Activated CD4-positive, alpha-beta T cell treated with anti-CD3 and anti-CD28 coated beads for 36 hours (primary cell): ENCODE data around the gene OGFOD1. TPM values are rescaled to one million over a fixed set of nuclear protein-coding genes. Genes with fewer than 3 reads are reported as not detected.
A peak's percentile ranks its signal among the peaks of the same experiment; 100 is the strongest.

Source experiments
- ATAC-seq: fragments of 200-7000 bp; cut with Tn5 transposase; one replicate; pipeline ENCODE4 v1.10.0; 2021; ENCODE audit warnings: mild to moderate bottlenecking, moderate library complexity
- CTCF ChIA-PET: fragments of 350-600 bp; sonication (Branson Sonifier 250); formaldehyde crosslinking; loops from one replicate; lab custom pipeline; 2021; ENCODE audit warnings: antibody characterized with exemption; lab: Charles Lee
- POLR2A ChIA-PET: fragments of 350-600 bp; sonication (Branson Sonifier 250); formaldehyde crosslinking; loops from one replicate; lab custom pipeline; 2021; ENCODE audit warnings: antibody characterized with exemption, inconsistent platforms; lab: Charles Lee
- DNase-seq: peaks from one replicate; pipeline ENCODE4 v3.0.0-alpha.2; 2020
- H3K27ac Mint-ChIP-seq: one replicate; pipeline ENCODE4 v1.8.0; 2021; ENCODE audit warnings: mixed read lengths
- H3K27me3 Mint-ChIP-seq: one replicate; pipeline ENCODE4 v1.8.0; 2021; ENCODE audit warnings: mixed read lengths
- H3K36me3 Mint-ChIP-seq: one replicate; pipeline ENCODE4 v1.8.0; 2021; ENCODE audit warnings: low read depth, mixed read lengths
- H3K4me1 Mint-ChIP-seq: one replicate; pipeline ENCODE4 v1.8.0; 2021; ENCODE audit warnings: mixed read lengths
- H3K4me3 Mint-ChIP-seq: one replicate; pipeline ENCODE4 v1.8.0; 2021; ENCODE audit warnings: mild to moderate bottlenecking, moderate library complexity, mixed read lengths
- H3K9me3 Mint-ChIP-seq: one replicate; pipeline ENCODE4 v1.8.0; 2021; ENCODE audit warnings: low read depth, mixed read lengths
- intact Hi-C, 2 experiments: fragments of 100-400 bp; cut with DNase I in 1 of 2; cut with micrococcal nuclease in 1 of 2; formaldehyde crosslinking; loops; one replicate each; pipeline versions ENCODE4 v1.14.2 to v1.15.1; 2022 to 2024; cut with DNase I, micrococcal nuclease
- total RNA-seq, 2 experiments: library from RNA; stranded (reverse); gene quantifications; one replicate each; pipeline ENCODE4 v1.2.3, GENCODE V29; 2021

The OGFOD1 gene
- total RNA-seq, 2 experiments from 2014 or later, result 56.2 to 64.1 TPM

GRCh38 chr16:56510544-56510943, 59.2 kb downstream of the OGFOD1 start:
- Mint-ChIP-seq H3K9me3 (no peaks in the 10 kb centered on the region), H3K4me1 (peaks cover 16% of the 10 kb centered on the region), H3K27me3 (no peaks in the 10 kb centered on the region), H3K36me3 (peaks cover 10% of the 10 kb centered on the region), H3K27ac (no peak overlapping the region), H3K4me3 (no peak overlapping the region)
- ATAC-seq, result no peak
- CTCF ChIA-PET, result interaction anchor here (0.7 to 1.9 kb wide), 3 partner anchors 17 to 192 kb away, joined by 3 to 5 read pairs (median 3); no protein-coding TSS in a partner anchor
- intact Hi-C loops, result no loop called here
- no peak for DNase-seq
- POLR2A ChIA-PET, result no interaction called here

GRCh38 chr16:56512025-56512424, 60.7 kb downstream of the OGFOD1 start:
- POLR2A ChIA-PET, result no interaction called here
- no peaks in the 10 kb centered on the region for H3K9me3 Mint-ChIP-seq
- H3K4me1 Mint-ChIP-seq, result peaks cover 21% of the 10 kb centered on the region
- no peak overlapping the region for H3K4me3 Mint-ChIP-seq
- H3K36me3 Mint-ChIP-seq, result peaks cover 7% of the 10 kb centered on the region
- H3K27me3 Mint-ChIP-seq, result no peaks in the 10 kb centered on the region
- ATAC-seq (no peak), DNase-seq (no peak)
- intact Hi-C loops, result no loop called here
- no peak overlapping the region for H3K27ac Mint-ChIP-seq
- CTCF ChIA-PET, result no interaction called here

GRCh38 chr16:56513091-56513490, 61.7 kb downstream of the OGFOD1 start:
- intact Hi-C loops, result no loop called here

GRCh38 chr16:56513972-56514371, 62.6 kb downstream of the OGFOD1 start:
- H3K27ac Mint-ChIP-seq, result no peak overlapping the region
- ATAC-seq, result peak; percentile 84

More at GRCh38 chr16:56513091-56513490, 61.7 kb downstream of the OGFOD1 start:
- no peak for ATAC-seq
- no peak overlapping the region for H3K27ac Mint-ChIP-seq
- no peaks in the 10 kb centered on the region for H3K27me3 Mint-ChIP-seq
- H3K36me3 Mint-ChIP-seq, result peaks cover 5% of the 10 kb centered on the region
- DNase-seq, result no peak
- H3K4me1 Mint-ChIP-seq, result peaks cover 29% of the 10 kb centered on the region
- POLR2A ChIA-PET, result no interaction called here
- CTCF ChIA-PET, result interaction anchor here (1.0 to 2.3 kb wide), 5 partner anchors 9 to 189 kb away, joined by 3 to 13 read pairs (median 4); no protein-coding TSS in a partner anchor
- H3K9me3 Mint-ChIP-seq, result no peaks in the 10 kb centered on the region
- H3K4me3 Mint-ChIP-seq, result no peak overlapping the region

GRCh38 chr16:56514845-56515244, 63.5 kb downstream of the OGFOD1 start:
- ChIA-PET CTCF (interaction anchor here (0.9 to 2.2 kb wide), 4 partner anchors 14 to 333 kb away, joined by 3 to 12 read pairs (median 3); no protein-coding TSS in a partner anchor), POLR2A (no interaction called here)
- H3K4me1 Mint-ChIP-seq, result peaks cover 34% of the 10 kb centered on the region
- no peak for DNase-seq
- ATAC-seq, result no peak
- H3K4me3 Mint-ChIP-seq, result no peak overlapping the region
- H3K9me3 Mint-ChIP-seq, result no peaks in the 10 kb centered on the region
- intact Hi-C loops, result loop anchor here (1.0 kb wide), 1 partner anchor 187 kb away; no protein-coding TSS in a partner anchor
- peaks cover 1% of the 10 kb centered on the region for H3K36me3 Mint-ChIP-seq
- H3K27ac Mint-ChIP-seq, result no peak overlapping the region
- no peaks in the 10 kb centered on the region for H3K27me3 Mint-ChIP-seq

More at GRCh38 chr16:56513972-56514371, 62.6 kb downstream of the OGFOD1 start:
- no peaks in the 10 kb centered on the region for H3K9me3 Mint-ChIP-seq
- CTCF ChIA-PET, result interaction anchor here (0.6 to 2.3 kb wide), 13 partner anchors 8 to 188 kb away, joined by 3 to 13 read pairs (median 4); partner anchors contain the start of genes NUDT21 and OGFOD1
- POLR2A ChIA-PET, result no interaction called here
- no peaks in the 10 kb centered on the region for H3K27me3 Mint-ChIP-seq
- DNase-seq, result peak; percentile 62
- H3K4me3 Mint-ChIP-seq, result no peak overlapping the region
- intact Hi-C loops, result loop anchor here (1.0 kb wide), 1 partner anchor 188 kb away; no protein-coding TSS in a partner anchor
- peaks cover 34% of the 10 kb centered on the region for H3K4me1 Mint-ChIP-seq
- H3K36me3 Mint-ChIP-seq, result peaks cover 5% of the 10 kb centered on the region

- POLR2A ChIA-PET, result no interaction called here
- peaks cover 41% of the 10 kb centered on the region for H3K4me1 Mint-ChIP-seq
- H3K27me3 Mint-ChIP-seq, result no peaks in the 10 kb centered on the region
- H3K9me3 Mint-ChIP-seq, result no peaks in the 10 kb centered on the region
- H3K36me3 Mint-ChIP-seq, result no peaks in the 10 kb centered on the region
- no peak overlapping the region for H3K4me3 Mint-ChIP-seq
- intact Hi-C loops, result no loop called here
- CTCF ChIA-PET, result interaction anchor here (3.4 kb wide), 1 partner anchor 187 kb away, joined by 13 read pairs; no protein-coding TSS in a partner anchor
- H3K27ac Mint-ChIP-seq, result no peak overlapping the region
- ATAC-seq, result no peak
- no peak for DNase-seq
Measured at GRCh38 chr16:56515665-56516064, 64.3 kb downstream of the OGFOD1 start.

GRCh38 chr16:56517206-56517605, 65.9 kb downstream of the OGFOD1 start:
- Mint-ChIP-seq H3K36me3 (no peaks in the 10 kb centered on the region), H3K9me3 (no peaks in the 10 kb centered on the region), H3K27ac (no peak overlapping the region), H3K4me3 (no peak overlapping the region), H3K4me1 (peaks cover 41% of the 10 kb centered on the region), H3K27me3 (no peaks in the 10 kb centered on the region)
- ChIA-PET CTCF (interaction anchor here (0.6 to 3.4 kb wide), 5 partner anchors 9 to 335 kb away, joined by 3 to 13 read pairs (median 5); no protein-coding TSS in a partner anchor), POLR2A (no interaction called here)
- no peak for DNase-seq
- intact Hi-C loops, result no loop called here
- no peak for ATAC-seq

- H3K27me3 Mint-ChIP-seq, result no peaks in the 10 kb centered on the region
- DNase-seq, result no peak
- peak overlapping the region; percentile 79 for H3K4me3 Mint-ChIP-seq
- intact Hi-C loops, result no loop called here
- no peaks in the 10 kb centered on the region for H3K9me3 Mint-ChIP-seq
- no peak overlapping the region for H3K27ac Mint-ChIP-seq
- H3K4me1 Mint-ChIP-seq, result peaks cover 41% of the 10 kb centered on the region
- CTCF ChIA-PET, result interaction anchor here (0.9 to 3.4 kb wide), 4 partner anchors 12 to 446 kb away, joined by 3 to 13 read pairs (median 4); no protein-coding TSS in a partner anchor
- POLR2A ChIA-PET, result no interaction called here
- no peaks in the 10 kb centered on the region for H3K36me3 Mint-ChIP-seq
- no peak for ATAC-seq
Measured at GRCh38 chr16:56518425-56518824, 67.1 kb downstream of the OGFOD1 start.

- Mint-ChIP-seq H3K4me1 (peaks cover 32% of the 10 kb centered on the region), H3K27me3 (no peaks in the 10 kb centered on the region), H3K9me3 (no peaks in the 10 kb centered on the region), H3K4me3 (peak within 1 kb of the TSS; percentile 79), H3K27ac (peak within 1 kb of the TSS; percentile 61), H3K36me3 (no peaks in the 10 kb centered on the region)
- DNase-seq, result peak; percentile 93
- ATAC-seq, result peak; percentile 90
- CTCF ChIA-PET, result interaction anchor here (0.6 to 0.8 kb wide), 7 partner anchors 86 to 943 kb away, joined by 3 to 5 read pairs (median 3); partner anchors contain the start of gene POLR2C
- POLR2A ChIA-PET, result interaction anchor here (0.5 to 0.8 kb wide), 2 partner anchors 69 to 97 kb away, joined by 3 to 8 read pairs; partner anchors contain the start of genes NUDT21 and OGFOD1
- intact Hi-C loops, result loop anchor here in 1 of 2 experiments (1.0 kb wide), 3 partner anchors 68 to 211 kb away; partner anchors contain the start of genes MT1X, NUDT21, NUP93 and OGFOD1
Measured at GRCh38 chr16:56519459-56520250, 68.3 kb downstream of the OGFOD1 start, which contains the start of gene BBS2. Gene BBS2, minus strand, starts transcription at chr16:56520024. Its CDS starts 162 bp downstream, at chr16:56519862.

- peak overlapping the region; percentile 79 for H3K4me3 Mint-ChIP-seq
- no peak for ATAC-seq
- intact Hi-C loops, result loop anchor here in 1 of 2 experiments (1.0 kb wide), 2 partner anchors 162 to 210 kb away; partner anchors contain the start of genes MT1X and NUP93
- CTCF ChIA-PET, result interaction anchor here (0.6 to 0.8 kb wide), 5 partner anchors 86 to 616 kb away, joined by 3 to 5 read pairs (median 4); no protein-coding TSS in a partner anchor
- no peak for DNase-seq
- POLR2A ChIA-PET, result interaction anchor here (0.8 kb wide), 1 partner anchor 69 kb away, joined by 8 read pairs; the partner anchor contains the start of genes NUDT21 and OGFOD1
- no peaks in the 10 kb centered on the region for H3K27me3 Mint-ChIP-seq
- H3K4me1 Mint-ChIP-seq, result peaks cover 26% of the 10 kb centered on the region
- no peaks in the 10 kb centered on the region for H3K9me3 Mint-ChIP-seq
- peak overlapping the region; percentile 61 for H3K27ac Mint-ChIP-seq
- no peaks in the 10 kb centered on the region for H3K36me3 Mint-ChIP-seq
Measured at GRCh38 chr16:56520251-56520577, 68.9 kb downstream of the OGFOD1 start.

- ATAC-seq, result no peak
- peaks cover 4% of the 10 kb centered on the region for H3K27me3 Mint-ChIP-seq
- H3K36me3 Mint-ChIP-seq, result no peaks in the 10 kb centered on the region
- intact Hi-C loops, result no loop called here
- DNase-seq, result no peak
- H3K9me3 Mint-ChIP-seq, result no peaks in the 10 kb centered on the region
- CTCF ChIA-PET, result interaction anchor here (0.9 kb wide), 1 partner anchor 9 kb away, joined by 3 read pairs; no protein-coding TSS in a partner anchor
- H3K4me3 Mint-ChIP-seq, result no peak overlapping the region
- H3K4me1 Mint-ChIP-seq, result peaks cover 6% of the 10 kb centered on the region
- no peak overlapping the region for H3K27ac Mint-ChIP-seq
- POLR2A ChIA-PET, result no interaction called here
Measured at GRCh38 chr16:56525236-56525635, 73.9 kb downstream of the OGFOD1 start.
